Esophagus squamous epithelium (tissue), 4 donors: Measurements from ENCODE around the gene SNX27.
"Not testable (repeated sequence)": the region's sequence is repeated elsewhere in the genome, so short reads cannot be mapped to it uniquely, and the experiment has no call there.

Experiments
- POLR2A ChIP-seq, 4 donors: fragments of 450-650 bp; IDR thresholded peaks; one replicate each; pipeline ENCODE4 v1.6.1; 2017; ENCODE audit warnings: antibody characterized with exemption in 4 of 4, mild to moderate bottlenecking in 4 of 4, moderate library complexity in 3 of 4
- TF ChIP-seq, protein P1 (sequence below), 6 experiments: fragments of 450-650 bp in 4 of 6; fragments of 200-600 bp in 2 of 6; sonication (generic) in 2 of 6; IDR thresholded peaks; one replicate each; pipeline ENCODE4 v1.5.1; 2016 to 2019; ENCODE audit warnings: antibody characterized with exemption in 6 of 6, mild to moderate bottlenecking in 4 of 6, moderate library complexity in 4 of 6

DNA sequence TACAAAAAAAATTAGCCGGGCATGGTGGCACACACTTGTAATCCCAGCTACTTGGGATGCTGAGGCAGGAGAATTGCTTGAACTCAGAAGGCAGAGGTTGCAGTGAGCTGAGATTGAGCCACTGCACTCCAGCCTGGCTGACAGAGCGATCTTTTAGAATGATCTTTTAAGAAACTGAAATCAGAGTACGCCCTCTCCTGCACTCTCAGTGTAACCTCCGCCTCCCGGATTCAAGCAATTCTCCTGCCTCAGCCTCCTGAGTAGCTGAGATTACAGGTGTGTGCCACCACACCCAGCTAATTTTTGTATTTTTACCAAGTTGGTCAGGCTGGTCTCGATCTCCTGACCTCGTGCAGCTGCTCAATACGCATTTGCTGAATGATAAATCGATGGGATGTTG, 122.1 kb downstream of the SNX27 start:
- TF ChIP-seq, protein P1, sequence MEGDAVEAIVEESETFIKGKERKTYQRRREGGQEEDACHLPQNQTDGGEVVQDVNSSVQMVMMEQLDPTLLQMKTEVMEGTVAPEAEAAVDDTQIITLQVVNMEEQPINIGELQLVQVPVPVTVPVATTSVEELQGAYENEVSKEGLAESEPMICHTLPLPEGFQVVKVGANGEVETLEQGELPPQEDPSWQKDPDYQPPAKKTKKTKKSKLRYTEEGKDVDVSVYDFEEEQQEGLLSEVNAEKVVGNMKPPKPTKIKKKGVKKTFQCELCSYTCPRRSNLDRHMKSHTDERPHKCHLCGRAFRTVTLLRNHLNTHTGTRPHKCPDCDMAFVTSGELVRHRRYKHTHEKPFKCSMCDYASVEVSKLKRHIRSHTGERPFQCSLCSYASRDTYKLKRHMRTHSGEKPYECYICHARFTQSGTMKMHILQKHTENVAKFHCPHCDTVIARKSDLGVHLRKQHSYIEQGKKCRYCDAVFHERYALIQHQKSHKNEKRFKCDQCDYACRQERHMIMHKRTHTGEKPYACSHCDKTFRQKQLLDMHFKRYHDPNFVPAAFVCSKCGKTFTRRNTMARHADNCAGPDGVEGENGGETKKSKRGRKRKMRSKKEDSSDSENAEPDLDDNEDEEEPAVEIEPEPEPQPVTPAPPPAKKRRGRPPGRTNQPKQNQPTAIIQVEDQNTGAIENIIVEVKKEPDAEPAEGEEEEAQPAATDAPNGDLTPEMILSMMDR (IDR thresholded peaks at IDR 0.05) = not testable (repeated sequence)
- TF ChIP-seq POLR2A (IDR thresholded peaks at IDR 0.05) = not testable (repeated sequence)
